ENCODE measurements around the gene UBE2E2.

DNA sequence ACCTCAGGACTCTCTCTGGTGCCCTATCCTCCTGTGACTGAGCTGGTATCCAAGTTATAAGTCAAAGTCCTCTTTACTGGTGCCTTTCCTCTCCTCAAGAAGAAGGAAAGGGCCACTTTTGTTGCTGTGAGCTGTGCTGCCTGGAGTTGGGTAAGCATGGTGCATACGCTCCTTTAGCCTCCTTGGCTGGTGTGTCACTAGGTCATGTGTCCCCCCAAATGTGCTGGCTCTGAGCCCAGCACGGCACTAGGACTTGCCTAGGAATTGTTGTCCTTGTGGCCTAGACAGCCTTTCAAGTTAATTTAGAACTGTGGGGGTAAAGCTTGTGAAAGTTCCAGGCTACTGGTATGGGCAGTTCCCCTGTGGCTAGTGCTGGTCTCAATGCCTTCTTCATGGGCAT lies 113.8 kb downstream of the UBE2E2 start:
- no peak for TF ChIP-seq ZNF777 (tag by site-specific recombination; IDR thresholded peaks at IDR 0.05; ENCODE audit: borderline replicate concordance)
- no peak for TF ChIP-seq CTCF (tag by site-specific recombination; IDR thresholded peaks at IDR 0.05)
- no peak for TF ChIP-seq MYNN (tag by site-specific recombination; IDR thresholded peaks at IDR 0.05; ENCODE audit: borderline replicate concordance)
- TF ChIP-seq PBX3 (CRISPR knock-in tag; IDR thresholded peaks at IDR 0.05), result no peak

Data from HEK293 (cell line).